Endothelial cell of umbilical vein (primary cell): ENCODE results near the gene DCAF11.

Source experiments
- CTCF ChIP-seq, 2 donors: IDR thresholded peaks; 1 replicate in 1 of 2; 2 replicates in 1 of 2; pipeline ENCODE4 v1.5.1; 2011; ENCODE audit warnings: low read length in 2 of 2, mild to moderate bottlenecking in 2 of 2, moderate library complexity in 2 of 2, control low read depth in 1 of 2, inconsistent platforms in 1 of 2, low read depth in 1 of 2; ENCODE audit not compliant: insufficient read depth in 1 of 2; ENCODE audit errors: extremely low read depth in 1 of 2
- EZH2 ChIP-seq: IDR thresholded peaks from 2 replicates; pipeline ENCODE4 v1.6.1; 2012; ENCODE audit warnings: borderline replicate concordance, low read depth, mild to moderate bottlenecking, moderate library complexity, low read length, inconsistent platforms; ENCODE audit not compliant: severe bottlenecking
- POLR2A ChIP-seq: IDR thresholded peaks from 2 replicates; pipeline ENCODE4 v1.6.1; 2012; ENCODE audit warnings: low read depth, mild to moderate bottlenecking, control low read depth, low read length

- no peak for TF ChIP-seq CTCF (IDR thresholded peaks at IDR 0.05; ENCODE audit: extremely low read depth in 1 of 2, insufficient read depth in 1 of 2, low read depth in 1 of 2, low read length in 2 of 2)
- no peak for TF ChIP-seq EZH2
- TF ChIP-seq POLR2A, result no peak
These were observed 23.2 kb downstream of the DCAF11 start for GRCh38 chr14:24137529-24138395.
